Vagina (tissue), 2 donors: ENCODE results near the gene RPH3AL. TPM values are rescaled to one million over a fixed set of nuclear protein-coding genes. Genes with fewer than 3 reads are reported as not detected.

Experiments used
- DNase-seq, 2 donors: peaks; one replicate each; pipeline ENCODE4 v3.0.0-alpha.2; 2017; ENCODE audit errors: extremely low spot score in 2 of 2
- H3K27ac ChIP-seq: fragments of 200-600 bp; sonication (generic); one replicate; pipeline ENCODE4 v1.5.1; 2019
- H3K27me3 ChIP-seq: fragments of 200-600 bp; sonication (generic); one replicate; pipeline ENCODE4 v1.5.1; 2019
- H3K36me3 ChIP-seq, 2 donors: fragments of 200-600 bp; sonication (generic); one replicate each; pipeline ENCODE4 v1.5.1; 2017 to 2019
- H3K4me1 ChIP-seq: fragments of 200-600 bp; sonication (generic); one replicate; pipeline ENCODE4 v1.5.1; 2019
- H3K4me3 ChIP-seq, 2 donors: fragments of 200-600 bp; sonication (generic); 1 replicate in 1 of 2; 2 replicates in 1 of 2; pipeline ENCODE4 v1.5.1; 2016 to 2019
- H3K9me3 ChIP-seq: fragments of 200-600 bp; sonication (generic); one replicate; pipeline ENCODE4 v1.5.1; 2019
- POLR2A ChIP-seq, 2 donors: fragments of 450-650 bp; IDR thresholded peaks; one replicate each; pipeline ENCODE4 v1.6.1; 2017; ENCODE audit warnings: antibody characterized with exemption in 2 of 2, mild to moderate bottlenecking in 2 of 2, moderate library complexity in 2 of 2
- POLR2AphosphoS5 ChIP-seq, 2 donors: sonication (generic); formaldehyde crosslinking; IDR thresholded peaks; one replicate each; pipeline ENCODE4 v1.9.0; 2017; ENCODE audit warnings: antibody characterized with exemption in 2 of 2, mild to moderate bottlenecking in 2 of 2, low read depth in 1 of 2; ENCODE audit not compliant: insufficient read depth in 1 of 2
- intact Hi-C: fragments of 100-400 bp; cut with DNase I; formaldehyde crosslinking; loops from one replicate; pipeline ENCODE4 v1.15.1; 2023
- total RNA-seq: library from RNA; depleted of rRNA; stranded (reverse); fragments of >200 nt; gene quantifications from one replicate; pipeline ENCODE4 v1.2.3, GENCODE V29; 2016
- TF ChIP-seq, protein P1 (sequence below), 3 experiments: fragments of 450-650 bp in 2 of 3; fragments of 200-600 bp in 1 of 3; sonication (generic) in 1 of 3; IDR thresholded peaks; one replicate each; pipeline ENCODE4 v1.5.1; 2017 to 2019; ENCODE audit warnings: antibody characterized with exemption in 3 of 3, mild to moderate bottlenecking in 2 of 3, moderate library complexity in 2 of 3

Gene RPH3AL
- total RNA-seq, 1 donor from 2014 or later: 43.5 TPM

DNA sequence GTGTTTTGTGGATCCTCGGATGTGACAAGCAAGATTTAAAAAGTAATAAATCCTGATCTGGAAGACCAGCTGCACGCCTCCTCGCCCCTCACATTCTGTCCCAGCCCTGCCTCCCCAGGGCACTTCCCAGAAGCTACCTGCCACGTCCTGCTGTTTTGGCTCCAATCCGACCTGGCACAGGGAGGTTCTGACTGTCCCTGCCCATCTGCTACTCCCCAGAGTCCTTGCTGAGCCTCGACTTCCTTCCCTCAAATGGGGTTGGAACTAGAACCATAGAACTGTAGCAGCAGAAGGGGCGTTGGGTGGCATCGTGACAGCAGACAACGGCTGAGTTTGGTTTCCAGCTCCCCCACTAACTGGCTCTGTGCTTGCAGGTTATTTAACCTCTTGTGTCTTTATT is 71.7 kb downstream of the RPH3AL start:
- intact Hi-C loops: no loop called here
- H3K27ac ChIP-seq: no peak overlapping the region

DNA sequence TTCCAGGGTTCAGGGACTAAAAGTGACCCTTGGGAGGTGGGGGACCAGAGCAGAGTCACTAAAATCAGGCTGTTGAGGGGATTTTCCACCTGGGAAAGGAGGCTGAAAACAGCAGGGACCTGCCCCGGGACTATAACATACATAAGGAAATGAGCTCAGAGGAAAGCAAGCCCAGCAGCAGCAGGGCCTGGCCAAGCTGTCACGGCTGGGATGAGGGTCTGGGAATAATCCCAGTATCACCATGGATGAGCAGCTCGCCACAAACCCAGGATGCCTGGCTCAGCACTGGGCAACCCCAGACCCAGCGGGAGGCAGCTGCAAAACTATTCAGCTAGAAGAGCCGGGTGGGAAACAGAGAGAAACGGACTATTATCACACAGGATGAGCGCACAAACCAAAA is 72.4 kb downstream of the RPH3AL start:
- H3K9me3 ChIP-seq: no peaks in the 10 kb centered on the region
- no peaks in the 10 kb centered on the region for H3K27me3 ChIP-seq
- intact Hi-C loops: no loop called here
- no peak for DNase-seq
- H3K4me3 ChIP-seq: no peak overlapping the region
- H3K36me3 ChIP-seq: no peaks in the 10 kb centered on the region
- H3K4me1 ChIP-seq: no peaks in the 10 kb centered on the region
- no peak for TF ChIP-seq POLR2A (IDR thresholded peaks at IDR 0.05)
- no peak for TF ChIP-seq POLR2AphosphoS5 (IDR thresholded peaks at IDR 0.05; ENCODE audit: insufficient read depth in 1 of 2, low read depth in 1 of 2)
- TF ChIP-seq, protein P1, sequence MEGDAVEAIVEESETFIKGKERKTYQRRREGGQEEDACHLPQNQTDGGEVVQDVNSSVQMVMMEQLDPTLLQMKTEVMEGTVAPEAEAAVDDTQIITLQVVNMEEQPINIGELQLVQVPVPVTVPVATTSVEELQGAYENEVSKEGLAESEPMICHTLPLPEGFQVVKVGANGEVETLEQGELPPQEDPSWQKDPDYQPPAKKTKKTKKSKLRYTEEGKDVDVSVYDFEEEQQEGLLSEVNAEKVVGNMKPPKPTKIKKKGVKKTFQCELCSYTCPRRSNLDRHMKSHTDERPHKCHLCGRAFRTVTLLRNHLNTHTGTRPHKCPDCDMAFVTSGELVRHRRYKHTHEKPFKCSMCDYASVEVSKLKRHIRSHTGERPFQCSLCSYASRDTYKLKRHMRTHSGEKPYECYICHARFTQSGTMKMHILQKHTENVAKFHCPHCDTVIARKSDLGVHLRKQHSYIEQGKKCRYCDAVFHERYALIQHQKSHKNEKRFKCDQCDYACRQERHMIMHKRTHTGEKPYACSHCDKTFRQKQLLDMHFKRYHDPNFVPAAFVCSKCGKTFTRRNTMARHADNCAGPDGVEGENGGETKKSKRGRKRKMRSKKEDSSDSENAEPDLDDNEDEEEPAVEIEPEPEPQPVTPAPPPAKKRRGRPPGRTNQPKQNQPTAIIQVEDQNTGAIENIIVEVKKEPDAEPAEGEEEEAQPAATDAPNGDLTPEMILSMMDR (IDR thresholded peaks at IDR 0.05): no peak
- no peak overlapping the region for H3K27ac ChIP-seq

More for the DNA sequence above, 71.7 kb downstream of the RPH3AL start:
- Histone ChIP-seq H3K27me3 (no peaks in the 10 kb centered on the region), H3K9me3 (no peaks in the 10 kb centered on the region), H3K4me1 (no peaks in the 10 kb centered on the region), H3K4me3 (no peak overlapping the region), H3K36me3 (no peaks in the 10 kb centered on the region)
- TF ChIP-seq POLR2AphosphoS5 (IDR thresholded peaks at IDR 0.05; ENCODE audit: insufficient read depth in 1 of 2, low read depth in 1 of 2) (no peak), POLR2A (IDR thresholded peaks at IDR 0.05) (no peak)
- TF ChIP-seq, protein P1 (IDR thresholded peaks at IDR 0.05): no peak
- DNase-seq: no peak

DNA sequence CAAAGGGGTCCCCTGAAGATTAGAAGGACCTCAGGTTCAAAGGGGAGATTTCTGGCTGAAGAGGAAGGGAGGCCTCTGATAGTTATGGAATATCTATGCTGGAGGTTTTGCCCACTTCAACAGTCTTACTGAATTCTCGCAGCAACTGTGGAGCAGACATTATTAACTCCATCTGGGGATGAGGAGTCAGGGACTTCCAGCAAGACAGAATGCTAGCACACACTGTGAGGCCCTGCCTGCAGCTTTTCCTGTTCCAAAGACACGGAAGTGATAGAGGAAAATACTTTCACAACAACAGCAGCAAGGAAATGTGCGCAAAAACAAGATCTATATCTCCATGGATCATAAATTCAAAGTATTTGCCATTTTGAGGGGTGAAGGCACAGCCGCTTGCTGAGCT is 72.8 kb downstream of the RPH3AL start:
- H3K4me1 ChIP-seq: no peaks in the 10 kb centered on the region
- H3K27ac ChIP-seq: no peak overlapping the region
- no peak overlapping the region for H3K4me3 ChIP-seq
- no peak for DNase-seq
- H3K9me3 ChIP-seq: no peaks in the 10 kb centered on the region
- no peaks in the 10 kb centered on the region for H3K27me3 ChIP-seq
- no peak for TF ChIP-seq POLR2AphosphoS5 (IDR thresholded peaks at IDR 0.05; ENCODE audit: insufficient read depth in 1 of 2, low read depth in 1 of 2)
- TF ChIP-seq, protein P1 (IDR thresholded peaks at IDR 0.05): no peak
- TF ChIP-seq POLR2A (IDR thresholded peaks at IDR 0.05): no peak
- H3K36me3 ChIP-seq: no peaks in the 10 kb centered on the region
- intact Hi-C loops: no loop called here

DNA sequence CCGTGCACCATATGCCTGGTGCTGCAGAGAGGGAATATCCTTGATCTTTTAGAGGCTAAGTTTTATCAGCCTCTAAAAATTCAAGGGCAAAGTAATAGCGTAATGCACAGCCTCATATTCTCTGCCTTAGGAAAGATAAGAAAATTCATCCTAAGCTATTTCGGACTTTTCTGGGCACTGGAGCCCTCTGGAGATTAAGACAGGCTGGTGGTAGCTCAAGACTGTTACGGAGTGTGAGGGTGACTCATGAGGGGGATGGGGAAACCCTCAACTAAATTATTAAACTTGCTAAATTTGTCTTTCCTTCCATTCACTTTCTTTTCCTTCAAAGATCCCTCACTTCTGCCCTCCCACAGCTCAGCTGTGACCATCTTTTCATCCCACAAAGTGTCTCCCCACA is 73.3 kb downstream of the RPH3AL start:
- no peak for DNase-seq
- TF ChIP-seq POLR2AphosphoS5 (IDR thresholded peaks at IDR 0.05; ENCODE audit: insufficient read depth in 1 of 2, low read depth in 1 of 2): no peak
- TF ChIP-seq, protein P1 (IDR thresholded peaks at IDR 0.05): no peak
- TF ChIP-seq POLR2A (IDR thresholded peaks at IDR 0.05): no peak
- Histone ChIP-seq H3K4me3 (no peak overlapping the region), H3K4me1 (no peaks in the 10 kb centered on the region), H3K9me3 (no peaks in the 10 kb centered on the region), H3K27ac (no peak overlapping the region), H3K36me3 (no peaks in the 10 kb centered on the region), H3K27me3 (no peaks in the 10 kb centered on the region)
- intact Hi-C loops: no loop called here

DNA sequence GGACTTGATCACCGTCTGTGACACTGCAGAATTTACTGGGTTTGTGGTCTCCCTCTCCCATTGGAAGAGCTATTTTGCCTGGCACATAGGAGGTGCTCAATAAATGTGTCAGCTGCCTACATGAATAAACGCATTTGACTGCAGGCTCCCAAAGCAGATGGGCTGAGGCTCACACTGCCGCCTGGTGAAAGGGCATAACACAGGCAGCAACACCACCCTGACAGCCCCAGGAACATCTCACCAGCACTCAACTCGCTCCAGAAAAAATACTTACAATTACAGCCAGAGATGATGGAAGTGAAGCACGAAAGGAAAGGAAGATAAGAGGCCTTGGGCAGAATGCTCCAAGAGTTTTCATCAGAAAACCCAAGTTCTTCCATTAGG is 73.9 kb downstream of the RPH3AL start:
- no peaks in the 10 kb centered on the region for H3K4me1 ChIP-seq
- no peak overlapping the region for H3K4me3 ChIP-seq
- H3K27me3 ChIP-seq: no peaks in the 10 kb centered on the region
- no peaks in the 10 kb centered on the region for H3K36me3 ChIP-seq
- intact Hi-C loops: no loop called here
- no peaks in the 10 kb centered on the region for H3K9me3 ChIP-seq
- TF ChIP-seq POLR2AphosphoS5 (IDR thresholded peaks at IDR 0.05; ENCODE audit: insufficient read depth in 1 of 2, low read depth in 1 of 2) (no peak), POLR2A (IDR thresholded peaks at IDR 0.05) (no peak)
- TF ChIP-seq, protein P1 (IDR thresholded peaks at IDR 0.05): no peak
- no peak for DNase-seq
- H3K27ac ChIP-seq: no peak overlapping the region
